Fibroblast of mammary gland (primary cell): Measurements from ENCODE around the gene HERPUD1.

Source experiments
- DNase-seq: peaks from one replicate; pipeline ENCODE4 v3.0.0-alpha.2; 2010; ENCODE audit warnings: low read depth
- H3K4me3 ChIP-seq: 2 replicates; pipeline ENCODE4 v1.5.1; 2011; ENCODE audit warnings: low read depth, mild to moderate bottlenecking, low read length, moderate library complexity; ENCODE audit not compliant: control insufficient read depth
- TF ChIP-seq, protein P1 (sequence below): conservative IDR thresholded peaks from 2 replicates; pipeline ENCODE4 v1.5.1; 2011; ENCODE audit warnings: low read depth, low read length, inconsistent platforms; ENCODE audit not compliant: control insufficient read depth, insufficient read depth

Gene HERPUD1

DNA sequence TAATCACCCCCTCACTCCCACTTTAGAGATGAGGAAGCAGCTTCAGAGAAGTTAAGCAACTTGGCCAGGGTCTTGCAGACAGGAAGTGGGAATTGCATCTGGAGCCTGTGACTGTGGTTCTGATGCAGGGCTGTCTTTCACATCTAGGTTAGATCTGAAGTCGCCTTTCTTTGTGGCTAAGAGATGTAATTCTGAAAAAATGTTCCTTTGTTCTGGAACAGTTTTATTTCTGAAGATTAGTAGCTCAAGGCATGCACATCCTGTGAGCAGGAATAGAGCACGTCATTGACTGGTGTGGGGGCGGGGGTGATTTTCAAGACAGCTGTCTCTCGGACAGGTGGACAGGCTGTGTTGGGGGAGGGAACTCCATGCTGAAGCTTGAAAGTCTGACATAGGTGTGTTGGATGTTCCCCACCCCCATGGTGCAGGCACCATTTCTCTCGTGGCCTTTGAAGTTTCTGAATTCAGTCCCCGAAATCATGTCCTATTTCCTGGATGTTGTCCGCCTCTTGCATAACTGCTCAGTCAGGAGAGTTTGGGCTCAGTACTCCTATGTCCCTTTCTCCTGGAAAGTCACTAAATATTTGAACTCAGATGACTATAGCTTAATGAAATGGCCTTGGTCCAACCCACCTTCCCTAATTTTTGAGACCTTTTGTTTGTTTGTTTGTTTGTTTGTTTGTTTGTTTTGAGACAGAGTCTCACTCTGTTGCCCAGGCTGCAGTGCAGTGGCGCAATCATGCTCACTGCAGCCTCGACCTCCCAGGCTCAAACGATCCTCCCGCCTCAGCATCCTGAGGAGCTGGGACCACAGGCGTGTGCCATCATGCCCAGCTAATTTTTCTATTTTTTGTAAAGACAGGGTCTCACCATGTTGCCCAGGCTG is 21.0 kb upstream of the HERPUD1 start:
- peak; percentile 84 for DNase-seq
- TF ChIP-seq, protein P1, sequence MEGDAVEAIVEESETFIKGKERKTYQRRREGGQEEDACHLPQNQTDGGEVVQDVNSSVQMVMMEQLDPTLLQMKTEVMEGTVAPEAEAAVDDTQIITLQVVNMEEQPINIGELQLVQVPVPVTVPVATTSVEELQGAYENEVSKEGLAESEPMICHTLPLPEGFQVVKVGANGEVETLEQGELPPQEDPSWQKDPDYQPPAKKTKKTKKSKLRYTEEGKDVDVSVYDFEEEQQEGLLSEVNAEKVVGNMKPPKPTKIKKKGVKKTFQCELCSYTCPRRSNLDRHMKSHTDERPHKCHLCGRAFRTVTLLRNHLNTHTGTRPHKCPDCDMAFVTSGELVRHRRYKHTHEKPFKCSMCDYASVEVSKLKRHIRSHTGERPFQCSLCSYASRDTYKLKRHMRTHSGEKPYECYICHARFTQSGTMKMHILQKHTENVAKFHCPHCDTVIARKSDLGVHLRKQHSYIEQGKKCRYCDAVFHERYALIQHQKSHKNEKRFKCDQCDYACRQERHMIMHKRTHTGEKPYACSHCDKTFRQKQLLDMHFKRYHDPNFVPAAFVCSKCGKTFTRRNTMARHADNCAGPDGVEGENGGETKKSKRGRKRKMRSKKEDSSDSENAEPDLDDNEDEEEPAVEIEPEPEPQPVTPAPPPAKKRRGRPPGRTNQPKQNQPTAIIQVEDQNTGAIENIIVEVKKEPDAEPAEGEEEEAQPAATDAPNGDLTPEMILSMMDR, result no peak
- no peak overlapping the region for H3K4me3 ChIP-seq

DNA sequence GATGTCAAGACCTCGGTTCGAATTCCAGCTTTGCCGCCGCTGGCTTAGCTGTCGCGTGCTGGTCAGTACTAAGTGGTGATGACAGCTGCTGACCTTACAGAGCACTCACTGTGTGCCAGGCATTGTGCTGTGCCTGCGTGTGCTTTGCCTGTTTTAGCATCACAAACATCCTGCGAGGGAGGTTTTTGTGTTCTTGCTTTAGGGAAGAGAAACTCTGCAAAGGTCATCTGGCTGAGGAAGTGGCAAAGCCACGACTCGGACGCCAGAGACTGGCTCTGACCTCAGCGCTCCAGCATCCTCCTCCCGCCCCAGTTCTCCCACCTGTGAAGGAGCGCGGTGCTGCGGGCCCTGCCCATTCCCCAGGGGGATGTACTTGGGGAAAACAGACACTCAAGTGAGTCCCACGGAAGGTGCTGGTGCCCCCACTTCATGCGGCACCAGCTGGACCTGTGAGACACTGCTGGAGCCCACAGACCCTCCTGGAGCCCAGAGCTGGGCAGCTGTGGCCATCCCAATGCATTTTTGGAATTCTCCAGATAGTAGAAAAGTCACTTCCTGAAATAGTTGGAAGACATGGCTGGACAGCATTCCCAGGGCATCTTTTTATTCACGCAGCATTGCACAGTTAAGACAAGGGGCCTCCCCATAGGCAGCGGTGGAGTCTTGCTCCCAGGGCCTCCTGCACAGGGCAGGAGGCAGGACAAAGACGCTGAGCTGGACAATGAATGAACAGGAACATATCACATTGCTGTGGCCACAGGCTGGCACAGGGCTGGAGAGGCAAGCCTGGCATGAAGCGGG is 20.0 kb upstream of the HERPUD1 start:
- TF ChIP-seq, protein P1, result no peak
- H3K4me3 ChIP-seq, result no peak overlapping the region
- DNase-seq, result no peak

DNA sequence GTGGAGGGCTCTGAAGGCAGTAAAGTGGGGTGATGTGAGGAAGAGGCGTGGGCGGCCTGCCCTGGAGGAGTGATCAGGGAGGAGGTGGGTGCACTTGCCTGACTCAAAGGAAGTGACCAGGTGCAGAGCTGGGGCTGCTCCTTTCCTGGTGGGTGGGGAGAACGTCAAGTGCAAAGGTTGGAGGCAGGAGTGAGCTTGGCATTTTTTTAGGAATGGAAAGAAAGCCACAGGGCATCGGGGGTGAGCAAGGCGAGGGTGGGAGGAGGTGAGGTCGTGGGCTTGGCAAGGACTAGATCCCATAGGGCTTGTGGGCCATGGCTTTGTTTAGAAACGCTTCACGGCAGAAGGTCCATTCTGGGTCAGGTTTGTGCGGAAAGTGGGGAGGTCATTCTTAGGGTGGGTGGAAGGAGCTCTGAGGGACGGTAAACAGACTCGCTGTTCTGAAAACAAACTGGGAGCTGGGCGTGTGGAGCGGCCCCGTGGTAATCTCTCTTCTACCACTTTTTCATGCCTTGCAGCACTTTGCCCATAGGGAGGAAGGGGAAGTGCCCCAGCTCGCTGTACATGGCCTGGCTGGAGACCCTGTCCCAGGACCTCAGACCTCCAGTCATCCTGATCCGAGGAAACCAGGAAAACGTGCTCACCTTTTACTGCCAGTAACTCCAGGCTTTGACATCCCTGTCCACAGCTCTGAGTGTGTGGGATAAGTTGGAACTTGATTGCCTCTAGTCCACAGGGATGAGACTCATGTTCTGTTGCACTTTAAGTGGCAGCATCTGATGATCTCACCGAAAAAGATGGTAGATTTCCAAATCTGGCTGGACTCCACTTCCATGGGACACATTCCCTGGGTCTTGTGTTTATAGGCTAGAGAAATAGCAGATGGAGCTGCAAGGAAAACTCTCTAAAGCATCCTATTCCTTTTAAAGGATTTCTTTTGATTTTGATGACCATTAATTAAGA is 18.9 kb upstream of the HERPUD1 start:
- H3K4me3 ChIP-seq, result no peak overlapping the region
- TF ChIP-seq, protein P1, result no peak
- DNase-seq, result peak; percentile 83

DNA sequence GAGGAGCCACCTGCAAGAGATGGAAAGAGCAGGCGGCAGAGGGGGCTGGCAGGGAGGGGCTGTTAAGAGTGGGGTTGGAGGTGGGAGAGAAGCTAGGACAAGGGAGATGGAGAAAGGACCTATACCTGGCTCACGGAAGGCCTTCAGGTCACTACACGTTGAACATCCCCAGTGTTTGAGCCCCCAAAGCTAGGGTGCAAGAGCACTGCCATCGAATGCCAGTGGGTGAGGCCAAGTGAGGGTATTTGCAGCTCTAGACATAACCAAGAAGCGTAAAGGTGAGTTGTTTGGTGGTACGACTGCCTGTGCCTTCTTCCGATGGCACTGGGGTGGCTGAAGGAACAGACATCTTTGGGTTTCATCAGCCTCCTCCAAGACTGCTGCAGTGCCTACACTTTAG is 17.0 kb upstream of the HERPUD1 start:
- no peak overlapping the region for H3K4me3 ChIP-seq
- DNase-seq, result no peak
- TF ChIP-seq, protein P1, result no peak

DNA sequence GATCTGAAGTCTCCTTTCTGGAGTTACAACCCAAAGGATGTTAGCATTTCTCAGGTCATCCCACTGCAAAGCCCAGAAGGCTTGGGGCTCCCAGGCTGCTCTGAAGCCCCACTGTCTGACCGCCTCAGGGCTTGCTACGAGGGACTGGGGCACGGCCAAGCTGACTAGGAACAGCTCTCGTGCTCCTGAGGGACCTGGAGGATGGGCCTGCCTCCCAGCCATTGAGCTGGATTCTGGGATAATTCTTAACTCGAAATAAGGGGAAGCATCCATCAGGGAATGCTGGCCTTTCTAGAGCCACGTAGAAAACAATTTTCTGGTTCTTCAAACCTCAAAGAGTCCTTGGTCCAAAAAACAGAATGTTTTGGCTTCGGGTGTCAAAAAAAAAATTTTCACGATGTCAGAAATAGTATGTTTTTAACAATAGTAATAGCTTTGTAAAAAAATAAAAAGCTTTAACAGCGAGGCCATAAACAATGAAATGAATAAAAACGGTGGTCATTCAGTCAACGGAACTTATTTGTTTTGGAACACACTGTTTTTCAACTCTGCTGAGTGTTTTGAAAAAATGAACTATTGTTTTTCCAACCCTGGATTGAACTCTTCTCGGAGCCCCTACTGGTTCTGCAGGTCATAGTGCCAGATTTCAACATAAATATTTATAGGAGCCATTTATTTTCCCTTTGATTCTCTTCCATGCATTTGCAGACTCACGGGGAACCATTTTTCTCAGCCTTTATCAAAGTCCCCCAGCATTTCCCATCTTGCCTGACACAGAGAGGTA is 16.4 kb upstream of the HERPUD1 start:
- H3K4me3 ChIP-seq, result no peak overlapping the region
- no peak for DNase-seq

More for the DNA sequence above, 16.4 kb upstream of the HERPUD1 start:
- TF ChIP-seq, protein P1, result no peak
